VCaP (cell line): ENCODE measurements around the gene TGFBR1.

Experiments
- H3K27ac ChIP-seq: fragments of 450-650 bp; 2 replicates; pipeline ENCODE4 v1.5.1; 2017
- CTCF ChIP-seq: fragments of 450-650 bp; conservative IDR thresholded peaks from 2 replicates; pipeline ENCODE4 v1.5.1; 2017; ENCODE audit warnings: mild to moderate bottlenecking, moderate library complexity

Gene TGFBR1

DNA sequence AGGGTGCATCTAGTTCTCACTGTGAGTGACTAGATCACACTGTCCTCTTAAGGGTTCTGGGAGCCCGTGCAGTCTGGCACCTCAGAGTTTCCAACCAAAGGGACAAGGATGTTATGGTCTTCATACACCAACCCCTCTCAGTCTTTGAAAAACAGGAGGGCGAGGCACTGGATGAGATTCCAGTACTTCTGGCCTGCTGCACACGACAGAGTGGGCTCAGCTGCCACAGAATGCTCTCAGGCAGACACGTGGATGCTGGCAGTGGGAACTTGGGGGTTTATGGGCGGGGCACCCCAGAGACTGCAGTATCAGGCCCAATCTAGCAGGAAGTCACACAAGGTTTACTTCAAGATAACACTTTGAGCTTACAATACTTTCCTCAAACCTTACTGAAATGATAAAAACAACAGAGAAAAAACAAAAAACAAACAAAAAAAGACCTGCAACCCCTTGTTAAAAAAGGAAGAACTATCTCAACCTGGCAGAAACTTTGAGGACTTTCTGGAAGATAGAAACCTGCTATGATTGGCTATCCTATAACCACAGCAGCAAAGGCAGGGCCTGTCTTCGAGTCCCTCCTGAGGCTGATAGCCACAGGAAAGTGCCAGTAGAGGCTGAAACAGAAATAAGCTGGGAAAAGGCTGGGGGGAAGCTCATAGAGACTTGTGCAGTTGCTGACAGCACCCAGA, 28.3 kb upstream of the TGFBR1 start:
- no peak overlapping the region for H3K27ac ChIP-seq
- TF ChIP-seq CTCF: no peak

GRCh38 chr9:99078717-99079116, 26.2 kb upstream of the TGFBR1 start:
- no peak overlapping the region for H3K27ac ChIP-seq
- TF ChIP-seq CTCF: no peak

DNA sequence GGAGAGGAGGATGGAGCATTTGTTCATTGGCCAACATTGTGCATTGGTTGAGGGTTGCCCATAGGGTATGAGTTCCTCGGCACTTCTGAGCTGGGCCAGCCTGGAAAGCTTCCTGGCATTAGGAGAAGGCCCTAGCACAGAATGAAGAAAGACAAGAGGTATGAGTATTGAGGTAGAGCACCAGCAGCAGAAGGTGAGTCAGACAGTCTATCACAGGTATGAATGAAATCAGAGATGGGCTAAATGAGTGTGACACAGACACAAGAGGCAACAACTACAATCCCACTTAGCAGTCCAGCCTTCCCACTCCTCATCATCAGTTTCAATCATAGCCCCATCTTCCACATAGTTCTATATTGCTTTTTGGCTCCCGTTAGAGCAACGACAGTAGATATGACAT, 25.4 kb upstream of the TGFBR1 start:
- TF ChIP-seq CTCF: no peak
- H3K27ac ChIP-seq: no peak overlapping the region

DNA sequence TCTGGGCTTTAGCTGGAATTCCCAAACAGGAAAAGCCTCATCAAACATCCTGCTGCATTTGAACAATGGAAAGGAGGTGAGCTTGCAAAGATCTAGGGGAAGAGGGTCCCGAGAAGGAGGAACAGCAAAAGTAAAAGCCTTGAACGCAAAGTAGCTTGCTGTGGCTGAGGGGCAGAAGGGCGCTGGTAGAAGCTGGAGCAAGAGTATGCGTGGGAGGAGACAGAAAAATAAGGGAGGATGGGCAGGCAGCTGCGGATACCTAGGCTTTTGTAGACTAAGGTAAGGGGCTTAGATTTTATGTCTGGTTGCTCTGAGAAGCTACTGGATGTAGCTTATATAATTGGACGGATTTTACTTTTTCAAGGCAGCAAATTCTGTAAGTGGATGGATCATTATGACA, 21.9 kb upstream of the TGFBR1 start:
- no peak for TF ChIP-seq CTCF
- H3K27ac ChIP-seq: no peak overlapping the region

GRCh38 chr9:99085949-99086948, 18.7 kb upstream of the TGFBR1 start:
- no peak for TF ChIP-seq CTCF
- no peak overlapping the region for H3K27ac ChIP-seq

- no peak for TF ChIP-seq CTCF
- no peak overlapping the region for H3K27ac ChIP-seq
These were observed 17.5 kb upstream of the TGFBR1 start for GRCh38 chr9:99087462-99087861.

DNA sequence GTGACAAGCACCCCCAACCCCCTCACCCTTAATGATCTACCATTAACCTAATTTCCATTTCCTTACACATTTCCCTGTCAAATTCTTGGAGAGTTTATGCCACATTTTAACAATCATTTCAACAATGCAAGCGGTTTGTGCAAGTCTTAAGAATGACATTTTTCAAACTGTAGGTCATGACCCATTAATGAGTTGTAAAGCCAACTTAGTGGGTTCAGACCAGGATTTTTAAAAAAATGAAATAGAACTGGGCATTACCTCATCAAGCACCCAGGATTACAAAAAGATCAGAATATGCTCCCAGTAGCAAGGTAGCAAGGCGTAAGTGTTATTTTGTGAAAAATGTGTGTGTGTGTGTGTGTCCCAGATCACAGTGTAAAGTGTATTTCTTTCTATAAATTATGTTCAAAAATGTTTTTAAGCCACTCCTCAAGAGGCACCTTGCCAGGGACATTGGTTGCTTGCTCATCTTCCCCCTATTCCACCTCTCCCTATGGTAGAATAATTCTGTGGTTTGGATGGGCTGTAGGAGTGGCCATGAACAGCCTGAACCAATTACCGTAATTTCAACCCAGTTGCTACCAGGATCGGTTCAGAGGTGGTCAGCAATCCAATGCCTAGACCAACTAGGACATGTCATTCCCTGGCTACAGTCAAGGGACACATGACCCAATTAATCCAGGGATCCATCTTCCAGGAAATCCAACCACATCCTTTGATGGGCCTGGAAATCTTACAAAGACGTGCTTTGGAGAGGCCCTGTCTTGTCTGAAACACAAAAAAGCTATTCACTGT, 14.4 kb upstream of the TGFBR1 start:
- H3K27ac ChIP-seq: no peak overlapping the region
- TF ChIP-seq CTCF: no peak
